Fibroblast of skin of right biceps (primary cell): ENCODE data around the gene STOX2.
"Not testable (repeated sequence)": the region's sequence is repeated elsewhere in the genome, so short reads cannot be mapped to it uniquely, and the experiment has no call there.

ENCODE experiments used
- DNase-seq: peaks from one replicate; pipeline ENCODE4 v3.0.0-alpha.2; 2013

Gene STOX2

GRCh38 chr4:183936574-183937345 is 31.7 kb downstream of the STOX2 start:
- no peak for DNase-seq

- DNase-seq: no peak
These were observed 35.8 kb downstream of the STOX2 start for GRCh38 chr4:183940864-183941263.

DNA sequence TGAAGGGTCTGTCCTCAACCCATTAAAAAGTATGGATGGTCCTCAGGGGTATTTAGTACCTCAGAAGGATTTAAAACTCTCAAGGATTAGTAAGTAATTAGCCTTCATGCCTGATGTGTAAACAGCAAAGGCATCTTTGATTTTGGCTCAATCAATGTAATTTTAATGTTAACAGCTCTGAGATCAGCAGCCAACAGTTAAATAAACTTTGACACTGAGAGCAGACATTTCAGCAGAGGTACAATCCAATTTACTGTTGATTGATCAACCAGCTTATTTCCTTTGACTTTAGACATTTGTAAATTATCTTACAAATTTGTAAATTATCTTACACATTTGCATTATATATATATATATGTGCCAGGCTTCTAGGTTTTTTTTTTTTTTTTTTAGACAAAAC is 36.9 kb downstream of the STOX2 start:
- DNase-seq: no peak

- no peak for DNase-seq
These were observed 40.6 kb downstream of the STOX2 start for GRCh38 chr4:183945741-183946140.

DNA sequence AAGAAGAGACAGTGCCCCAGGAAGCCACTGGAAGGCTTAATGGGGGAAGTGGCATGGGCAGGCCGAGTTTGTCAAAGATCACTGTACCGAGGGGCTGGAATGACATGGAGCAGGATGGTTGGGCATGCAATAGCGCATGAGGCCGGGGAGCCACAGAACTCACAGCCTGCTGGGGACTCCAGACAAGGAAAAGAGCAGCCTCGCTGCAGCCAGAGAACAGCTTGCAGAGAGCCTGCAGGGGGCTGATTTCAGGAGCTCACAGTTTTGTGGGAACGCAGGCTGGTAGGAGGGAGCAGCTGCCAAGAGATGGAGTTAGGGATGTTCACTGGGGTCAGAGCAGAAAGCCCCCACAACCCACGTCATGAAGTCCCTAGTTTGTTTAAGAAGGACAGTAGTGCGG is 45.4 kb downstream of the STOX2 start:
- DNase-seq: no peak

DNA sequence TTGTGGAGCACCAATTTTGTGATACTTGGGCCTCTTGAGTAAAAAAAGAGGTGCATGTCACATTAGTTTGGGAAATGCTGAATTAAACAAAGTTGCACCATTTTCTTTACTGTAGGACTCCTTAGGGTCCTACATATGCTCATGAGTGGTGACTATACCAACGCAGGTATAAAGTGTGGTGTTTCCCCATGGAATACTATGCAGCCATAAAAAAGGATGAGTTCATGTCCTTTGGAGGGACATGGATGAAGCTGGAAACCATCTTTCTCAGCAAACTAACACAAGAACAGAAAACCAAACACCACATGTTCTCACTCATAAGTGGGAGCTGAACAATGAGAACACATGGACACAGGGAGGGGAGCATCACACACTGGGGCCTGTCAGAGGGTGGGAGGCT is 47.5 kb downstream of the STOX2 start:
- DNase-seq: not testable (repeated sequence)

GRCh38 chr4:183959319-183960045 is 54.4 kb downstream of the STOX2 start:
- peak; percentile 2 for DNase-seq

DNA sequence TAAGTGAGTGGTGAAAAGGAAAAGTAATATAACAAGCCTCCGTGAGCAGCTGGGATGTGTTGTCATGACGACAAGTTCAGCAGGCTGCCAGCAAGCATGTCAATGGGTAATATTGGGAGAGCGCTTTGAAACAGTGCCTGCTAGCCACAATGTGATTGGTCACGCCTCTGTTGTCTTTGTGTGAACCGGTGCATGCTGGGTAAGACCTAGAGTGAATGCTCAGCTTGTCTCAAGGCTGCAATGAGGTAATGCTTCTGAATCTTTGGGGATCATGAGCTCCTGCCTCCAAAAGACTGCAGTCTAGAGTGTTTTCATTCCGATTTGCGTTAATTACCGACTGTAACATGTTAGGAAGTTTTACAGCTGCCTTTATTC is 54.9 kb downstream of the STOX2 start:
- peak; percentile 82 for DNase-seq

- peak; percentile 10 for DNase-seq
These were observed 55.9 kb downstream of the STOX2 start for GRCh38 chr4:183960962-183961541.

DNA sequence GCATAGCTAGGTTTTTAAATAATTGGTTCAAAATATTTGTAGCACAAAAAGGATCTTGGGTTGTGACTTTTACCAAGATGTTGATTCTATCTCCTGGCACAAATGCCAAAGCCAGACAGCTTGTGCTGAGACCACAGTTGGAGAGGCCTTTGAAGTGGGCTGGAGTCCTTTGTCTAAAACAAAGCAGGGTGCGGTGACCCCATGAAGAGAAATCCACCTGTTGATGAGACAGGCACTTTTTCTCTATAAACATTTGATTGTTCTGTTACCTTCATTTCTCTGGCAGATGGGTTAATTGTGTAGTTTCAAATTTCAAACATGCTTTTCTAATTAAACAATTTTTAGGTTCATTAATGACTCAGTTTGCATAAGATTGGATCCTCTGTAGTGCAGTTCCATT is 56.7 kb downstream of the STOX2 start:
- no peak for DNase-seq

DNA sequence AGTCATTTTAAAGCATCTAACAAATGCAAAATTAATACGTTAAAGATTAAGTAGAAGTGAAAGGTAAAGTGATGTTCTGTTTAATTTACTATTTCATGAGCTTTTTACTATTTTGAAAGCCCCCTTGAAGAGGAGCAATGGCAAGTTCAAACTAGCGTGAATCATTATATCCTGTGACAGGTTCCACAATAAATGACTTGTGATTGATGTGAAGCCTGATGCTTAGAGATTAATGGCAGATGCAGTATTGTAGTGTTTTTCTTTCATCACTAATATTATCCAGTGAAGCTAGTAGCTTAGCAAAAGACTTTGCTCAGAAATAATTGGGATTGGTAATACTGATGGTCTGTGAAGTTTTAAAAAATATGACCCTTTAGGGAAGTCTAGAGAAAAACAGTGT is 57.3 kb downstream of the STOX2 start:
- no peak for DNase-seq

- DNase-seq: no peak
These were observed 61.3 kb downstream of the STOX2 start for GRCh38 chr4:183966371-183966770.

- no peak for DNase-seq
These were observed 62.2 kb downstream of the STOX2 start for GRCh38 chr4:183967266-183967665.

DNA sequence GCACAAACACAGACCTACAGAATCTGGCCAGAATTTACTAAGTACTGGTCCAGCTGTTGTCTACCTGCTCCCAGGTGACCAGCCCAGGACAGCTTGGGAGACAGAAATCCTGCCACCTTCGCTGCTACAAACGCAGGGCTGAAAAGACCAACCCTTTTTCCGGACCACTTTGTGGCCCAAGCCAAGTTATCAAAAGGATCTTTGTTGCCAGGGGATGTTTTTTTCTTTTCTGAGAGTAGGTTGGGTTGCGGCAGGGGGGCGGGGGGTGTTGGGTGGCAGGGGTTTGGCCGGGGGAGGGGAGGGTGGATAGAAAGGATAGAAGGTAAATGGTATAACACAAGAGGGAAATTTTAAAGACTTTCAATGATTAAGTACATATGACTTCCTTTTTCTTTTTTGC is 63.4 kb downstream of the STOX2 start:
- no peak for DNase-seq

GRCh38 chr4:183968931-183969330 is 63.8 kb downstream of the STOX2 start:
- DNase-seq: no peak

- DNase-seq: no peak
These were observed 64.5 kb downstream of the STOX2 start for GRCh38 chr4:183969596-183969995.

DNA sequence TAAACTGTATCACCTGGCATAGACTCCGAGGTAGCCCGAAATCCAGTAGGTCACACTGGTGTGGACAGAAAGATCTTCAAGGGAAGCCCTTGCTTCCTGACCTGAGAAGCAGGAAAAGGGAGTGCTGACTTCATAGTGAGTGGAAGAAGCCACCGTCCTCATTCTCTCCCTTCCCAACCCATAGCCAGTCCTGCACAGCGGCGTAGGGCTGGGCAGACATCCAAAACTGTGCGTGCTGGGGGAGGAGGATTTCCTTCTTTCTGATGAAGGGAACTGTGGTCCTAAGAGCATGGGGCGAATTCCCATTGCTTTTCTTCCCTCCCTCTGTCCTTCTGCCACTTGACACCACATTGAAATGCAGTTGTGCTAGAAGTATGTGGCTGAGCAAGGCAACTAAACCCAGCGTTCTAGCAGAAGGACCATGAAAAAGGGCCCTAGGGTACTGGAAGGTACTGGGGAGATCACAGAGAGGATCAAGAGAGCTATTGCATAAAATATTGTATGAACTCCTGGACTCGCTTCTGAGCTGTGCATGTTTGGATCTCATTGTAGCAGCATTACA is 66.9 kb downstream of the STOX2 start:
- DNase-seq: no peak

GRCh38 chr4:183977707-183978106 is 72.6 kb downstream of the STOX2 start:
- DNase-seq: no peak

GRCh38 chr4:183984566-183984965 is 79.5 kb downstream of the STOX2 start:
- DNase-seq: no peak

DNA sequence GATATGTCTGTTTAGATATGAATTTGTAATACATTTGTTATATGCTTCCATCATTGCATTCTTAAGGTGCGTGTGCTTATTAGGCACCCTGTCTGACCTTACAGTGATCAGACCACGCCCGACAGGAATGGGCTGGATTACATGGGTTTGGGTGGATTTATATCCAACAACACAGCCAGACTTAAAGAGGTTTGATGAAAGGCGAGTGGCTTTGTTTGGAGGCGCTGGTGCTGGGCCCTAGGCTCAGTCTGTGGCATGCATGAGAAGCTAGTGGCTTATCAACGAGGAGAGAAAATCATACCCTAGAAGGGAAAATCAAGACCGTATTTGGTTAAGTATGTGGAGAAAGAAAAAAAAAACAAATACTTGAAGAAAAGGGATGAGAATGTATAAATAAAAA is 80.7 kb downstream of the STOX2 start:
- DNase-seq: no peak

GRCh38 chr4:183986291-183986970 is 81.3 kb downstream of the STOX2 start:
- DNase-seq: no peak

GRCh38 chr4:183986971-183987946 is 82.2 kb downstream of the STOX2 start:
- DNase-seq: peak; percentile 88
